SK-N-SH (cell line): ENCODE results near the gene TYW3. TPM values are rescaled to one million over a fixed set of nuclear protein-coding genes. Genes with fewer than 3 reads are reported as not detected.

Experiments
- CTCF ChIA-PET: fragments of 300-600, 350-600 bp; formaldehyde crosslinking; extraction: SDS; loops from one replicate; lab custom pipeline; 2021; lab: Yijun Ruan, JAX
- POLR2A ChIA-PET: fragments of 350-600 bp; sonication (Branson Sonifier 250); formaldehyde crosslinking; extraction: SDS; loops from one replicate; lab custom pipeline; 2020; ENCODE audit warnings: antibody characterized with exemption, inconsistent platforms; lab: Yijun Ruan, JAX
- DNase-seq: peaks from one replicate; pipeline ENCODE4 v3.0.0; 2012
- H2AFZ ChIP-seq: fragments of 200-600 bp; sonication (generic); 2 replicates; pipeline ENCODE4 v1.8.1; 2016; ENCODE audit warnings: antibody characterized with exemption, mild to moderate bottlenecking, low read depth
- H3F3A ChIP-seq: fragments of 200-600 bp; sonication (generic); replicated peaks from 2 replicates; pipeline ENCODE3; 2016; ENCODE audit warnings: antibody characterized with exemption, mild to moderate bottlenecking; ENCODE audit not compliant: insufficient read depth
- H3K27ac ChIP-seq, 2 experiments: fragments of 200-500 bp in 1 of 2; fragments of 200-600 bp in 1 of 2; sonication (Bioruptor generic) in 1 of 2; sonication (generic), shearing (Covaris generic) in 1 of 2; 2 replicates each; pipeline versions ENCODE4 v1.5.1 to v1.6.1; 2014 to 2016; ENCODE audit warnings: low read depth in 2 of 2, inconsistent platforms in 1 of 2, low read length in 1 of 2, mild to moderate bottlenecking in 1 of 2, mixed read lengths in 1 of 2
- H3K27me3 ChIP-seq: fragments of 200-600 bp; sonication (generic), shearing (Covaris generic); 2 replicates; pipeline ENCODE4 v1.6.1; 2016; ENCODE audit warnings: mixed run types; ENCODE audit not compliant: insufficient read depth
- H3K36me3 ChIP-seq, 2 experiments: fragments of 200-500 bp in 1 of 2; fragments of 200-600 bp in 1 of 2; sonication (Bioruptor generic) in 1 of 2; sonication (generic) in 1 of 2; replicated peaks in 1 of 2; 2 replicates each; pipeline versions ENCODE3 to v1.5.1; 2014 to 2016; ENCODE audit warnings: low read length in 1 of 2, mild to moderate bottlenecking in 1 of 2; ENCODE audit not compliant: insufficient read depth in 2 of 2, control insufficient read depth in 1 of 2
- H3K4me1 ChIP-seq, 2 experiments: fragments of 200-500 bp in 1 of 2; fragments of 200-600 bp in 1 of 2; sonication (Bioruptor generic) in 1 of 2; sonication (generic), shearing (Covaris generic) in 1 of 2; 2 replicates each; pipeline versions ENCODE4 v1.5.1 to v1.6.1; 2014 to 2016; ENCODE audit warnings: low read depth in 1 of 2, low read length in 1 of 2, mixed run types in 1 of 2; ENCODE audit not compliant: insufficient read depth in 2 of 2, control insufficient read depth in 1 of 2
- H3K4me2 ChIP-seq: fragments of 200-600 bp; sonication (generic), shearing (Covaris generic); 2 replicates; pipeline ENCODE4 v1.6.1; 2017; ENCODE audit warnings: mixed run types
- H3K4me3 ChIP-seq, 2 experiments: fragments of 200-500 bp in 1 of 2; fragments of 200-600 bp in 1 of 2; sonication (Bioruptor generic) in 1 of 2; sonication (generic), shearing (Covaris generic) in 1 of 2; 2 replicates each; pipeline versions ENCODE4 v1.5.1 to v1.8.1; 2014 to 2016; ENCODE audit warnings: low read depth in 2 of 2, inconsistent platforms in 1 of 2, low read length in 1 of 2, mild to moderate bottlenecking in 1 of 2, mixed read lengths in 1 of 2, moderate library complexity in 1 of 2
- H3K79me2 ChIP-seq: fragments of 200-600 bp; sonication (generic); 2 replicates; pipeline ENCODE4 v1.8.1; 2017; ENCODE audit warnings: mild to moderate bottlenecking; ENCODE audit not compliant: insufficient read depth
- H3K9ac ChIP-seq: fragments of 200-600 bp; sonication (generic); 2 replicates; pipeline ENCODE4 v1.6.1; 2017; ENCODE audit warnings: mixed run types
- H3K9me2 ChIP-seq: fragments of 200-600 bp; sonication (generic); 2 replicates; pipeline ENCODE4 v1.6.1; 2017; ENCODE audit warnings: mixed run types
- H3K9me3 ChIP-seq: fragments of 200-600 bp; sonication (generic); 2 replicates; pipeline ENCODE4 v1.6.1; 2017; ENCODE audit warnings: mixed run types, mild to moderate bottlenecking, moderate library complexity
- H4K20me1 ChIP-seq: fragments of 200-600 bp; sonication (generic); 2 replicates; pipeline ENCODE4 v1.6.1; 2017; ENCODE audit warnings: mild to moderate bottlenecking, mixed run types; ENCODE audit not compliant: insufficient read depth
- CTCF ChIP-seq: fragments of 200-600 bp; sonication (generic); IDR thresholded peaks from 2 replicates; pipeline ENCODE4 v1.6.1; 2017; ENCODE audit warnings: antibody characterized with exemption, mild to moderate bottlenecking, moderate library complexity
- GABPA ChIP-seq: IDR thresholded peaks from 2 replicates; pipeline ENCODE4 v1.4.0; 2012; ENCODE audit warnings: low read depth, mild to moderate bottlenecking
- MAX ChIP-seq: IDR thresholded peaks from 2 replicates; pipeline ENCODE4 v1.4.0; 2012; ENCODE audit warnings: low read depth
- NFIC ChIP-seq: IDR thresholded peaks from 2 replicates; pipeline ENCODE4 v1.4.0; 2012; ENCODE audit warnings: borderline replicate concordance
- RCOR1 ChIP-seq: fragments of 150-350 bp; IDR thresholded peaks from 2 replicates; pipeline ENCODE4 v1.6.1; 2017; ENCODE audit warnings: antibody characterized with exemption, low read length
- REST ChIP-seq: IDR thresholded peaks from 2 replicates; pipeline ENCODE4 v1.6.1; 2012; ENCODE audit warnings: mild to moderate bottlenecking, low read depth, low read length, moderate library complexity
- YY1 ChIP-seq: IDR thresholded peaks from 2 replicates; pipeline ENCODE4 v1.4.0; 2012; ENCODE audit warnings: low read depth, mild to moderate bottlenecking
- WGBS: methylation state at CpG from one replicate; pipeline ENCODE4 v1.1.6; 2017; ENCODE audit warnings: low lambda C conversion rate; 5-methylcytosine and 5-hydroxymethylcytosine counted together
- polyA plus RNA-seq, 3 experiments: library from polyadenylated mRNA; depleted of rRNA; stranded (reverse); fragments of >200 nt; gene quantifications; 2 replicates each; pipeline ENCODE4 v1.2.3, GENCODE V29; 2012

The TYW3 gene
- polyA plus RNA-seq, 1 of the 3 experiments (the other 2 are of a cell fraction), result 9.2 TPM

- TF ChIP-seq REST, result no peak
- no peak for TF ChIP-seq CTCF
- no peak for TF ChIP-seq NFIC
- TF ChIP-seq RCOR1, result no peak
- no peak for TF ChIP-seq MAX
Observed at GRCh38 chr1:74790453-74790852, 57.5 kb downstream of the TYW3 start (continued).

- CTCF ChIA-PET, result interaction anchor here (1.1 to 1.5 kb wide), 3 partner anchors 20 to 411 kb away, joined by 3 to 6 read pairs (median 5); no protein-coding TSS in a partner anchor
- no peaks in the 10 kb centered on the region for H3K27me3 ChIP-seq
- H3K36me3 ChIP-seq, result no peaks in the 10 kb centered on the region
- no peak overlapping the region for H3K27ac ChIP-seq
- H3K4me1 ChIP-seq, result peaks cover 0 to 3% of the 10 kb centered on the region in 2 experiments; a peak in 1 of 4 replicates
- no peak for TF ChIP-seq YY1
- no peak for TF ChIP-seq GABPA
- POLR2A ChIA-PET, result no interaction called here
- no peak overlapping the region for H3K9ac ChIP-seq
- no peaks in the 10 kb centered on the region for H3K79me2 ChIP-seq
- DNase-seq, result no peak
- no peaks in the 10 kb centered on the region for H3F3A ChIP-seq
- WGBS, result 14% methylated on average over 2 of the region's 2 CpGs
- H3K9me2 ChIP-seq, result no peaks in the 10 kb centered on the region
- no peak overlapping the region for H3K4me3 ChIP-seq
- H3K4me2 ChIP-seq, result no peak overlapping the region
- H4K20me1 ChIP-seq, result no peaks in the 10 kb centered on the region
- no peak overlapping the region for H2AFZ ChIP-seq
- no peaks in the 10 kb centered on the region for H3K9me3 ChIP-seq
Observed at GRCh38 chr1:74791491-74791890, 58.5 kb downstream of the TYW3 start.

GRCh38 chr1:74799119-74799657 is 66.2 kb downstream of the TYW3 start:
- Histone ChIP-seq H3F3A (no peaks in the 10 kb centered on the region), H3K79me2 (no peaks in the 10 kb centered on the region), H4K20me1 (no peaks in the 10 kb centered on the region), H3K36me3 (no peaks in the 10 kb centered on the region), H3K9ac (no peak overlapping the region), H3K9me2 (no peaks in the 10 kb centered on the region), H3K4me3 (no peak overlapping the region), H3K4me1 (no peaks in the 10 kb centered on the region), H3K4me2 (no peak overlapping the region), H3K27ac (no peak overlapping the region), H2AFZ (no peak overlapping the region), H3K27me3 (no peaks in the 10 kb centered on the region), H3K9me3 (no peaks in the 10 kb centered on the region)
- DNase-seq, result no peak
- ChIA-PET POLR2A (no interaction called here), CTCF (interaction anchor here (1.0 to 1.2 kb wide), 2 partner anchors 27 to 404 kb away, joined by 3 to 4 read pairs; no protein-coding TSS in a partner anchor)
- no peak for TF ChIP-seq MAX
